MM.1S (cell line): ENCODE data around the gene SEZ6L.

ENCODE experiments used
- EZH2 ChIP-seq: fragments of 300-600 bp; sonication (generic); optimal IDR thresholded peaks from 2 replicates; pipeline ENCODE3; 2017; ENCODE audit warnings: low read depth, mild to moderate bottlenecking, antibody characterized with exemption, low read length, mixed read lengths
- EZH2phosphoT487 ChIP-seq: fragments of 300-600 bp; sonication (generic); IDR thresholded peaks from 2 replicates; pipeline ENCODE4 v1.6.1; 2018; ENCODE audit warnings: antibody characterized with exemption, low read length
- TF ChIP-seq, protein P1 (sequence below): fragments of 300-600 bp; sonication (generic); IDR thresholded peaks from 2 replicates; pipeline ENCODE4 v1.5.1; 2016; ENCODE audit warnings: antibody characterized with exemption, low read length, mixed read lengths

GRCh38 chr22:26430600-26430999 lies 261.3 kb downstream of the SEZ6L start:
- TF ChIP-seq, protein P1, sequence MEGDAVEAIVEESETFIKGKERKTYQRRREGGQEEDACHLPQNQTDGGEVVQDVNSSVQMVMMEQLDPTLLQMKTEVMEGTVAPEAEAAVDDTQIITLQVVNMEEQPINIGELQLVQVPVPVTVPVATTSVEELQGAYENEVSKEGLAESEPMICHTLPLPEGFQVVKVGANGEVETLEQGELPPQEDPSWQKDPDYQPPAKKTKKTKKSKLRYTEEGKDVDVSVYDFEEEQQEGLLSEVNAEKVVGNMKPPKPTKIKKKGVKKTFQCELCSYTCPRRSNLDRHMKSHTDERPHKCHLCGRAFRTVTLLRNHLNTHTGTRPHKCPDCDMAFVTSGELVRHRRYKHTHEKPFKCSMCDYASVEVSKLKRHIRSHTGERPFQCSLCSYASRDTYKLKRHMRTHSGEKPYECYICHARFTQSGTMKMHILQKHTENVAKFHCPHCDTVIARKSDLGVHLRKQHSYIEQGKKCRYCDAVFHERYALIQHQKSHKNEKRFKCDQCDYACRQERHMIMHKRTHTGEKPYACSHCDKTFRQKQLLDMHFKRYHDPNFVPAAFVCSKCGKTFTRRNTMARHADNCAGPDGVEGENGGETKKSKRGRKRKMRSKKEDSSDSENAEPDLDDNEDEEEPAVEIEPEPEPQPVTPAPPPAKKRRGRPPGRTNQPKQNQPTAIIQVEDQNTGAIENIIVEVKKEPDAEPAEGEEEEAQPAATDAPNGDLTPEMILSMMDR, result no peak
- TF ChIP-seq EZH2phosphoT487, result no peak
- no peak for TF ChIP-seq EZH2
